Measurements from ENCODE around the gene GAN.
"Not testable (repeated sequence)": the region's sequence is repeated elsewhere in the genome, so short reads cannot be mapped to it uniquely, and the experiment has no call there.

Gene GAN

GRCh38 chr16:81307770-81308169 is 7.0 kb upstream of the GAN start:
- DNase-seq (ENCODE audit: low read depth in 2 of 2) = no peak

- no peak for DNase-seq (ENCODE audit: low read depth in 2 of 2)
These were observed 4.6 kb upstream of the GAN start for GRCh38 chr16:81310045-81310644.

GRCh38 chr16:81311762-81312161 is 3.0 kb upstream of the GAN start:
- no peak for DNase-seq (ENCODE audit: low read depth in 2 of 2)

- no peak for DNase-seq (ENCODE audit: low read depth in 2 of 2)
These were observed 810 bp upstream of the GAN start for GRCh38 chr16:81313701-81314602.

GRCh38 chr16:81315271-81316175 is 761 bp downstream of the GAN start:
- DNase-seq (ENCODE audit: low read depth in 2 of 2) = peak in 1 of 2 donors; percentile 39

- DNase-seq (ENCODE audit: low read depth in 2 of 2) = no peak
These were observed 1.4 kb downstream of the GAN start for GRCh38 chr16:81316176-81316496.

GRCh38 chr16:81318711-81319110 is 3.9 kb downstream of the GAN start:
- DNase-seq (ENCODE audit: low read depth in 2 of 2) = no peak

GRCh38 chr16:81319221-81319912 is 4.6 kb downstream of the GAN start:
- DNase-seq (ENCODE audit: low read depth in 2 of 2) = no peak

GRCh38 chr16:81321039-81321438 is 6.3 kb downstream of the GAN start:
- DNase-seq (ENCODE audit: low read depth in 2 of 2) = no peak

GRCh38 chr16:81321536-81321935 is 6.8 kb downstream of the GAN start:
- no peak for DNase-seq (ENCODE audit: low read depth in 2 of 2)

GRCh38 chr16:81324808-81325207 is 10.0 kb downstream of the GAN start:
- DNase-seq (ENCODE audit: low read depth in 2 of 2) = no peak

- DNase-seq (ENCODE audit: low read depth in 2 of 2) = no peak
These were observed 12.2 kb downstream of the GAN start for GRCh38 chr16:81327011-81327410.

- DNase-seq (ENCODE audit: low read depth in 2 of 2) = no peak
These were observed 12.9 kb downstream of the GAN start for GRCh38 chr16:81327447-81328196.

- no peak for DNase-seq (ENCODE audit: low read depth in 2 of 2)
These were observed 15.2 kb downstream of the GAN start for GRCh38 chr16:81329947-81330346.

- no peak for DNase-seq (ENCODE audit: low read depth in 2 of 2)
These were observed 18.6 kb downstream of the GAN start for GRCh38 chr16:81333356-81333755.

GRCh38 chr16:81335669-81336068 is 20.9 kb downstream of the GAN start:
- peak in 1 of 2 donors; percentile 25 for DNase-seq (ENCODE audit: low read depth in 2 of 2)

- no peak for DNase-seq (ENCODE audit: low read depth in 2 of 2)
These were observed 22.3 kb downstream of the GAN start for GRCh38 chr16:81337097-81337496.

- DNase-seq (ENCODE audit: low read depth in 2 of 2) = not testable (repeated sequence)
These were observed 30.4 kb downstream of the GAN start for GRCh38 chr16:81345172-81345571.

GRCh38 chr16:81347425-81347824 is 32.7 kb downstream of the GAN start:
- DNase-seq (ENCODE audit: low read depth in 2 of 2) = no peak

- DNase-seq (ENCODE audit: low read depth in 2 of 2) = no peak
These were observed 35.0 kb downstream of the GAN start for GRCh38 chr16:81349608-81350305.

GRCh38 chr16:81350306-81350615 is 35.5 kb downstream of the GAN start:
- no peak for DNase-seq (ENCODE audit: low read depth in 2 of 2)
